ENCODE measurements around the gene ATP8A1.
"Not testable (repeated sequence)": the region's sequence is repeated elsewhere in the genome, so short reads cannot be mapped to it uniquely, and the experiment has no call there.

ATP8A1 gene

GRCh38 chr4:42656944-42657792 is at the start of gene ATP8A1:
Gene ATP8A1 (minus strand): TSS chr4:42657105. CDS start chr4:42656873, 232 bp downstream.
- ATAC-seq = peak; percentile 82 to 83

GRCh38 chr4:42706086-42706485 is 49.2 kb upstream of the ATP8A1 start:
- no peak for ATAC-seq

- ATAC-seq = no peak
Measured at GRCh38 chr4:42703813-42704212, 46.9 kb upstream of the ATP8A1 start.

GRCh38 chr4:42702895-42703294 is 46.0 kb upstream of the ATP8A1 start:
- ATAC-seq = no peak

GRCh38 chr4:42701780-42702179 is 44.9 kb upstream of the ATP8A1 start:
- not testable (repeated sequence) for ATAC-seq

GRCh38 chr4:42690537-42690936 is 33.6 kb upstream of the ATP8A1 start:
- ATAC-seq = no peak

GRCh38 chr4:42683393-42683792 is 26.5 kb upstream of the ATP8A1 start:
- no peak for ATAC-seq

GRCh38 chr4:42678512-42678911 is 21.6 kb upstream of the ATP8A1 start:
- ATAC-seq = no peak

GRCh38 chr4:42676066-42676951 is 19.4 kb upstream of the ATP8A1 start:
- ATAC-seq = no peak

GRCh38 chr4:42673082-42673425 is 16.1 kb upstream of the ATP8A1 start:
- peak; percentile 40 to 42 for ATAC-seq

GRCh38 chr4:42672359-42673081 is 15.6 kb upstream of the ATP8A1 start:
- no peak for ATAC-seq

GRCh38 chr4:42671431-42672194 is 14.7 kb upstream of the ATP8A1 start:
- peak; percentile 70 to 71 for ATAC-seq

- ATAC-seq = no peak
Measured at GRCh38 chr4:42658261-42658660, 1.4 kb upstream of the ATP8A1 start.

- ATAC-seq = no peak
Measured at GRCh38 chr4:42656679-42656943, 294 bp downstream of the ATP8A1 start.

- ATAC-seq = no peak
Measured at GRCh38 chr4:42655921-42656678, 805 bp downstream of the ATP8A1 start.

- peak in 1 of 2 donors; percentile 3 for ATAC-seq
Measured at GRCh38 chr4:42655269-42655637, 1.7 kb downstream of the ATP8A1 start.

GRCh38 chr4:42654631-42655268 is 2.2 kb downstream of the ATP8A1 start:
- ATAC-seq = peak; percentile 30 to 34

GRCh38 chr4:42653626-42654560 is 3.0 kb downstream of the ATP8A1 start:
- no peak for ATAC-seq

GRCh38 chr4:42652529-42653231 is 4.2 kb downstream of the ATP8A1 start:
- ATAC-seq = not testable (repeated sequence)

Measured in activated CD4-positive, CD25-positive, alpha-beta regulatory T cell treated with anti-CD3 and anti-CD28 coated beads, Interleukin-2, amount 50 U/mL, for 24 hours (primary cell).